ENCODE measurements around the gene IGSF22. TPM values are rescaled to one million over a fixed set of nuclear protein-coding genes. Genes with fewer than 3 reads are reported as not detected.

IGSF22 gene
- total and polyA plus RNA-seq, 4 donors = 0.20 to 4.5 (median 2.4) TPM

Other genes starting within 250 kb of the IGSF22 start
- 100 to 1,000 TPM in 1 of 2 donors, 10 to 100 TPM in 1; 75.4 to 110 TPM for gene TSG101, start 199.2 kb downstream of the IGSF22 start, total RNA-seq
- gene TSG101, start 199.2 kb downstream of the IGSF22 start, polyA plus RNA-seq (ENCODE audit: insufficient read length in 2 of 2) = 10 to 100 TPM; 79.6 to 88.8 TPM
- gene UEVLD, start 137.5 kb downstream of the IGSF22 start, total RNA-seq = 10 to 100 TPM; 26.7 to 32.2 TPM
- 10 to 100 TPM; 16.9 to 19.8 TPM for gene UEVLD, start 137.5 kb downstream of the IGSF22 start, polyA plus RNA-seq (ENCODE audit: insufficient read length in 2 of 2)
- gene MISFA, start 126.4 kb downstream of the IGSF22 start, total RNA-seq = 1 to 10 TPM in 1 of 2 donors, under 1 TPM in 1; 0.69 to 5.8 TPM
- 1 to 10 TPM; 3.8 to 7.8 TPM for gene MISFA, start 126.4 kb downstream of the IGSF22 start, polyA plus RNA-seq (ENCODE audit: insufficient read length in 2 of 2)
- gene SPTY2D1, start 91.8 kb downstream of the IGSF22 start, total RNA-seq = 10 to 100 TPM; 17.6 to 21.3 TPM
- gene SPTY2D1, start 91.8 kb downstream of the IGSF22 start, polyA plus RNA-seq (ENCODE audit: insufficient read length in 2 of 2) = 1 to 10 TPM; 7.5 to 8.7 TPM
- gene TMEM86A, start 27.4 kb downstream of the IGSF22 start, total RNA-seq = 1 to 10 TPM; 4.9 to 6.6 TPM
- gene TMEM86A, start 27.4 kb downstream of the IGSF22 start, polyA plus RNA-seq (ENCODE audit: insufficient read length in 2 of 2) = 1 to 10 TPM; 5.9 to 6.2 TPM
- gene PTPN5, start 65.6 kb upstream of the IGSF22 start, total RNA-seq = 10 to 100 TPM; 18.0 to 25.9 TPM
- gene PTPN5, start 65.6 kb upstream of the IGSF22 start, polyA plus RNA-seq (ENCODE audit: insufficient read length in 2 of 2) = 10 to 100 TPM; 80.1 to 92.8 TPM
- under 1 TPM in 1 of 2 donors, not detected in 1; 0.99 TPM for gene MRGPRX1, start 213.2 kb upstream of the IGSF22 start, total RNA-seq
- not detected for gene MRGPRX1, start 213.2 kb upstream of the IGSF22 start, polyA plus RNA-seq (ENCODE audit: insufficient read length in 2 of 2)